ENCODE data around the gene PDE11A. TPM values are rescaled to one million over a fixed set of nuclear protein-coding genes. Genes with fewer than 3 reads are reported as not detected.
"Not testable (repeated sequence)": the region's sequence is repeated elsewhere in the genome, so short reads cannot be mapped to it uniquely, and the experiment has no call there.

PDE11A gene
- total RNA-seq, 1 experiment from 2014 or later, result not detected

- H3K4me3 Mint-ChIP-seq (ENCODE audit: unreplicated experiment), result no peak overlapping the region
- CTCF ChIA-PET, result interaction anchor here (1.6 kb wide), 2 partner anchors 12 to 23 kb away, joined by 4 to 5 read pairs; no protein-coding TSS in a partner anchor
- intact Hi-C loops (cut with micrococcal nuclease), result no loop called here
These were observed 16.2 kb upstream of the PDE11A start for GRCh38 chr2:178088774-178089270.

GRCh38 chr2:178084273-178084672 is 11.7 kb upstream of the PDE11A start:
- BruUV-seq (replicated peaks), result no TSS peak
- CTCF ChIA-PET, result interaction anchor here (0.5 to 1.1 kb wide), 2 partner anchors 42 to 331 kb away, joined by 3 to 4 read pairs; no protein-coding TSS in a partner anchor
- Mint-ChIP-seq H3K27ac (ENCODE audit: low read depth, unreplicated experiment) (no peak overlapping the region), H3K27me3 (ENCODE audit: insufficient read depth, unreplicated experiment) (no peaks in the 10 kb centered on the region), H3K9me3 (ENCODE audit: unreplicated experiment) (no peaks in the 10 kb centered on the region), H3K4me1 (ENCODE audit: insufficient read depth, unreplicated experiment) (no peaks in the 10 kb centered on the region), H3K4me3 (ENCODE audit: unreplicated experiment) (no peak overlapping the region), H3K36me3 (ENCODE audit: insufficient read depth, unreplicated experiment) (no peaks in the 10 kb centered on the region)
- intact Hi-C loops (cut with micrococcal nuclease), result no loop called here
- no peak for TF ChIP-seq CTCF (IDR thresholded peaks at IDR 0.05; ENCODE audit: unreplicated experiment)
- no peak for DNase-seq (ENCODE audit: unreplicated experiment)
- POLR2A ChIA-PET, result interaction anchor here (1.5 kb wide), 1 partner anchor 29 kb away, joined by 5 read pairs; no protein-coding TSS in a partner anchor

More at GRCh38 chr2:178088774-178089270, 16.2 kb upstream of the PDE11A start:
- BruUV-seq (replicated peaks), result no TSS peak
- POLR2A ChIA-PET, result interaction anchor here (0.6 kb wide), 1 partner anchor 26 kb away, joined by 3 read pairs; no protein-coding TSS in a partner anchor
- H3K9me3 Mint-ChIP-seq (ENCODE audit: unreplicated experiment), result no peaks in the 10 kb centered on the region
- H3K27me3 Mint-ChIP-seq (ENCODE audit: insufficient read depth, unreplicated experiment), result no peaks in the 10 kb centered on the region
- H3K4me1 Mint-ChIP-seq (ENCODE audit: insufficient read depth, unreplicated experiment), result no peaks in the 10 kb centered on the region
- no peak overlapping the region for H3K27ac Mint-ChIP-seq (ENCODE audit: low read depth, unreplicated experiment)
- H3K36me3 Mint-ChIP-seq (ENCODE audit: insufficient read depth, unreplicated experiment), result no peaks in the 10 kb centered on the region
- no peak for DNase-seq (ENCODE audit: unreplicated experiment)
- TF ChIP-seq CTCF (IDR thresholded peaks at IDR 0.05; ENCODE audit: unreplicated experiment), result no peak

- DNase-seq (ENCODE audit: unreplicated experiment), result no peak
- no peaks in the 10 kb centered on the region for H3K36me3 Mint-ChIP-seq (ENCODE audit: insufficient read depth, unreplicated experiment)
- intact Hi-C loops (cut with micrococcal nuclease), result no loop called here
- no peaks in the 10 kb centered on the region for H3K27me3 Mint-ChIP-seq (ENCODE audit: insufficient read depth, unreplicated experiment)
- no peaks in the 10 kb centered on the region for H3K4me1 Mint-ChIP-seq (ENCODE audit: insufficient read depth, unreplicated experiment)
- no peak for TF ChIP-seq CTCF (IDR thresholded peaks at IDR 0.05; ENCODE audit: unreplicated experiment)
- no peaks in the 10 kb centered on the region for H3K9me3 Mint-ChIP-seq (ENCODE audit: unreplicated experiment)
- ChIA-PET POLR2A (no interaction called here), CTCF (no interaction called here)
- no peak overlapping the region for H3K4me3 Mint-ChIP-seq (ENCODE audit: unreplicated experiment)
- no peak overlapping the region for H3K27ac Mint-ChIP-seq (ENCODE audit: low read depth, unreplicated experiment)
- no TSS peak for BruUV-seq (replicated peaks)
These were observed 9.9 kb upstream of the PDE11A start for GRCh38 chr2:178082408-178083045.

GRCh38 chr2:178079279-178079678 is 6.7 kb upstream of the PDE11A start:
- H3K27ac Mint-ChIP-seq (ENCODE audit: low read depth, unreplicated experiment); H3K4me1 Mint-ChIP-seq (ENCODE audit: insufficient read depth, unreplicated experiment); H3K4me3 Mint-ChIP-seq (ENCODE audit: unreplicated experiment); CTCF ChIA-PET; H3K27me3 Mint-ChIP-seq (ENCODE audit: insufficient read depth, unreplicated experiment); intact Hi-C loops (cut with micrococcal nuclease); H3K36me3 Mint-ChIP-seq (ENCODE audit: insufficient read depth, unreplicated experiment); H3K9me3 Mint-ChIP-seq (ENCODE audit: unreplicated experiment); POLR2A ChIA-PET; DNase-seq (ENCODE audit: unreplicated experiment); BruUV-seq (replicated peaks): not testable (repeated sequence)

All from MCF 10A (cell line).